ENCODE data around the gene ANK3. TPM values are rescaled to one million over a fixed set of nuclear protein-coding genes. Genes with fewer than 3 reads are reported as not detected.

Gene ANK3
- polyA plus RNA-seq, 1 donor (not counting 4 experiments of a cell fraction or from before 2014, with no cell fraction given) = 8.3 TPM

DNA sequence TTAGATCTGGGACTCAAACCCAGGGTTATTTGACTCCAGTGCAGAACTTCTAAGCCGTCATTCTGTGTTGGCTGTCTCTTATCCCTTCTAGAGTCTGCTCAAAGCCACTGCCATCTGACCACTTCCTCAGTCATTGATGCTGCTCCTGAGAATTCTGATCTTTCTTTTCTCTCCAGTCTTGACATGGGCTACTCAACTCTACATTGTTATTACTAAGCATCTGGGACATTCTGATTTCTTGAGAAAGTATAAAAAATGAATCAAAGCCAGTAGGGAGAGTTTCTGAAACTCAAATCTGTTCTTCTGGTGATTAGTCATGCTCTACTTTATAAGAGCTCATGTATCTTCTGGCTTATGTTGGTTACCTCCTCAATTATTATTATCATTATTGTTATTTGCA is 48.7 kb downstream of the ANK3 start:
- no peak overlapping the region for H3K27ac ChIP-seq (ENCODE audit: control insufficient read depth, insufficient read depth, low read length)
- no peaks in the 10 kb centered on the region for H3K9me3 ChIP-seq (ENCODE audit: control insufficient read depth, low read depth, low read length)
- no peaks in the 10 kb centered on the region for H3K27me3 ChIP-seq (ENCODE audit: control insufficient read depth, extremely low read depth, insufficient read depth, low read length)
- H3K4me2 ChIP-seq (ENCODE audit: control insufficient read depth, extremely low read depth, insufficient read depth, low read depth, low read length) = no peak overlapping the region
- H2AFZ ChIP-seq (ENCODE audit: control insufficient read depth, low read length) = no peak overlapping the region
- no peak overlapping the region for H3K9ac ChIP-seq (ENCODE audit: control insufficient read depth, extremely low read depth, insufficient read depth, low read length)
- no peaks in the 10 kb centered on the region for H3K36me3 ChIP-seq (ENCODE audit: control insufficient read depth in 2 of 2, extremely low read depth in 1 of 2, insufficient read depth in 2 of 2, low read length in 2 of 2)
- no peak for DNase-seq (ENCODE audit: low read depth, low spot score)
- TF ChIP-seq, protein P1, sequence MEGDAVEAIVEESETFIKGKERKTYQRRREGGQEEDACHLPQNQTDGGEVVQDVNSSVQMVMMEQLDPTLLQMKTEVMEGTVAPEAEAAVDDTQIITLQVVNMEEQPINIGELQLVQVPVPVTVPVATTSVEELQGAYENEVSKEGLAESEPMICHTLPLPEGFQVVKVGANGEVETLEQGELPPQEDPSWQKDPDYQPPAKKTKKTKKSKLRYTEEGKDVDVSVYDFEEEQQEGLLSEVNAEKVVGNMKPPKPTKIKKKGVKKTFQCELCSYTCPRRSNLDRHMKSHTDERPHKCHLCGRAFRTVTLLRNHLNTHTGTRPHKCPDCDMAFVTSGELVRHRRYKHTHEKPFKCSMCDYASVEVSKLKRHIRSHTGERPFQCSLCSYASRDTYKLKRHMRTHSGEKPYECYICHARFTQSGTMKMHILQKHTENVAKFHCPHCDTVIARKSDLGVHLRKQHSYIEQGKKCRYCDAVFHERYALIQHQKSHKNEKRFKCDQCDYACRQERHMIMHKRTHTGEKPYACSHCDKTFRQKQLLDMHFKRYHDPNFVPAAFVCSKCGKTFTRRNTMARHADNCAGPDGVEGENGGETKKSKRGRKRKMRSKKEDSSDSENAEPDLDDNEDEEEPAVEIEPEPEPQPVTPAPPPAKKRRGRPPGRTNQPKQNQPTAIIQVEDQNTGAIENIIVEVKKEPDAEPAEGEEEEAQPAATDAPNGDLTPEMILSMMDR (optimal IDR thresholded peaks at IDR 0.05 in 1 of 3, IDR thresholded peaks at IDR 0.05 in 1 of 3, conservative IDR thresholded peaks at IDR 0.05 in 1 of 3; ENCODE audit: extremely low read depth in 1 of 3, insufficient read depth in 2 of 3, low read length in 3 of 3) = no peak
- TF ChIP-seq EZH2 (IDR thresholded peaks at IDR 0.05; ENCODE audit: low read length) = no peak
- H3K79me2 ChIP-seq (ENCODE audit: control insufficient read depth, insufficient read depth, low read length) = no peaks in the 10 kb centered on the region
- H3K4me1 ChIP-seq (ENCODE audit: control insufficient read depth, extremely low read depth, insufficient read depth, low read length) = no peaks in the 10 kb centered on the region
- dilution Hi-C loops (cut with MboI; ENCODE audit: extremely low pct_ligation_motif_present, low sequenced_read_pairs) = no loop called here
- H4K20me1 ChIP-seq (ENCODE audit: control insufficient read depth, extremely low read depth, insufficient read depth, low read length) = no peaks in the 10 kb centered on the region
- H3K4me3 ChIP-seq (ENCODE audit: control insufficient read depth in 2 of 3, extremely low read depth in 1 of 3, insufficient read depth in 2 of 3, low read depth in 1 of 3, low read length in 3 of 3) = no peak overlapping the region
- no peak for FAIRE-seq
- no peaks in the 10 kb centered on the region for H3K9me1 ChIP-seq (ENCODE audit: control insufficient read depth, extremely low read depth, insufficient read depth, low read length)

DNA sequence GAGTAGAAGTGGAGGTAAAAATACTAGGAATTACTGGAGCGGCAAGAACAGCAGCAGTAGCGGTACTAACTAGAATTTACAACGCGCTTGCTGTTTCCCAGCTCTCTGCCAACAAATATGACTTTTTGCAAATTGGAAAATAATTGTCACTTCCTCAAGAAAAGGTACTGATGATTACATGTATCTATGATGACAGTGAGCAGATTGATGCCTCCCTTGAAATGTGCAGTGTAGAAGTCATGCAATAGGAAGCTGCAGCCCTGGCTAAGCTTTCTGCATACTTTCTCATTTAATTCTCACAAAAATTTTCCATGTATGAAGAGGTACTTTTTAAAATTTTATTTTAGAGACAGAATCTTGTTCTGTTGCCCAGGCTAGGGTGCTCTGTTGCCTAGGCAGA is 49.9 kb downstream of the ANK3 start:
- Histone ChIP-seq H3K9ac (ENCODE audit: control insufficient read depth, extremely low read depth, insufficient read depth, low read length) (no peak overlapping the region), H3K9me3 (ENCODE audit: control insufficient read depth, low read depth, low read length) (no peaks in the 10 kb centered on the region), H3K27me3 (ENCODE audit: control insufficient read depth, extremely low read depth, insufficient read depth, low read length) (no peaks in the 10 kb centered on the region), H2AFZ (ENCODE audit: control insufficient read depth, low read length) (no peak overlapping the region), H4K20me1 (ENCODE audit: control insufficient read depth, extremely low read depth, insufficient read depth, low read length) (no peaks in the 10 kb centered on the region), H3K4me3 (ENCODE audit: control insufficient read depth in 2 of 3, extremely low read depth in 1 of 3, insufficient read depth in 2 of 3, low read depth in 1 of 3, low read length in 3 of 3) (no peak overlapping the region), H3K36me3 (ENCODE audit: control insufficient read depth in 2 of 2, extremely low read depth in 1 of 2, insufficient read depth in 2 of 2, low read length in 2 of 2) (no peaks in the 10 kb centered on the region), H3K4me1 (ENCODE audit: control insufficient read depth, extremely low read depth, insufficient read depth, low read length) (no peaks in the 10 kb centered on the region), H3K9me1 (ENCODE audit: control insufficient read depth, extremely low read depth, insufficient read depth, low read length) (no peaks in the 10 kb centered on the region), H3K79me2 (ENCODE audit: control insufficient read depth, insufficient read depth, low read length) (no peaks in the 10 kb centered on the region), H3K4me2 (ENCODE audit: control insufficient read depth, extremely low read depth, insufficient read depth, low read depth, low read length) (no peak overlapping the region), H3K27ac (ENCODE audit: control insufficient read depth, insufficient read depth, low read length) (no peak overlapping the region)
- FAIRE-seq (no peak), DNase-seq (ENCODE audit: low read depth, low spot score) (no peak)
- TF ChIP-seq, protein P1 (optimal IDR thresholded peaks at IDR 0.05 in 1 of 3, IDR thresholded peaks at IDR 0.05 in 1 of 3, conservative IDR thresholded peaks at IDR 0.05 in 1 of 3; ENCODE audit: extremely low read depth in 1 of 3, insufficient read depth in 2 of 3, low read length in 3 of 3) = no peak
- no peak for TF ChIP-seq EZH2 (IDR thresholded peaks at IDR 0.05; ENCODE audit: low read length)
- dilution Hi-C loops (cut with MboI; ENCODE audit: extremely low pct_ligation_motif_present, low sequenced_read_pairs) = no loop called here

Data from keratinocyte (primary cell).